HK-2 (cell line): Measurements from ENCODE around the gene ANKFN1.

Source experiments
- DNase-seq: peaks from one replicate; pipeline ENCODE4 v3.0.0-alpha.2; 2018; ENCODE audit not compliant: unreplicated experiment

Gene ANKFN1

GRCh38 chr17:56290101-56290801 lies 137.0 kb downstream of the ANKFN1 start:
- no peak for DNase-seq

- no peak for DNase-seq
Measured at GRCh38 chr17:56290802-56291118, 137.5 kb downstream of the ANKFN1 start.

- DNase-seq, result no peak
Measured at GRCh38 chr17:56291226-56291805, 138.0 kb downstream of the ANKFN1 start.

- no peak for DNase-seq
Measured at GRCh38 chr17:56292010-56292409, 138.7 kb downstream of the ANKFN1 start.

- no peak for DNase-seq
Measured at GRCh38 chr17:56292578-56292977, 139.3 kb downstream of the ANKFN1 start.

- no peak for DNase-seq
Measured at GRCh38 chr17:56297184-56297583, 143.9 kb downstream of the ANKFN1 start.

- DNase-seq, result no peak
Measured at GRCh38 chr17:56298846-56299245, 145.6 kb downstream of the ANKFN1 start.

GRCh38 chr17:56300144-56300543 lies 146.9 kb downstream of the ANKFN1 start:
- no peak for DNase-seq

- no peak for DNase-seq
Measured at GRCh38 chr17:56305007-56305406, 151.7 kb downstream of the ANKFN1 start.

- DNase-seq, result no peak
Measured at GRCh38 chr17:56309897-56310296, 156.6 kb downstream of the ANKFN1 start.

- DNase-seq, result no peak
Measured at GRCh38 chr17:56310782-56311181, 157.5 kb downstream of the ANKFN1 start.

- no peak for DNase-seq
Measured at GRCh38 chr17:56313201-56313600, 159.9 kb downstream of the ANKFN1 start.

- DNase-seq, result no peak
Measured at GRCh38 chr17:56314026-56314425, 160.8 kb downstream of the ANKFN1 start.

- DNase-seq, result no peak
Measured at GRCh38 chr17:56314984-56315602, 161.8 kb downstream of the ANKFN1 start.

- DNase-seq, result no peak
Measured at GRCh38 chr17:56316604-56317003, 163.3 kb downstream of the ANKFN1 start.

GRCh38 chr17:56317351-56318208 lies 164.3 kb downstream of the ANKFN1 start:
- no peak for DNase-seq

GRCh38 chr17:56319531-56319930 lies 166.3 kb downstream of the ANKFN1 start:
- DNase-seq, result no peak

GRCh38 chr17:56320443-56320842 lies 167.2 kb downstream of the ANKFN1 start:
- DNase-seq, result no peak

- DNase-seq, result no peak
Measured at GRCh38 chr17:56322991-56323390, 169.7 kb downstream of the ANKFN1 start.

GRCh38 chr17:56324676-56325075 lies 171.4 kb downstream of the ANKFN1 start:
- no peak for DNase-seq

GRCh38 chr17:56325313-56326000 lies 172.2 kb downstream of the ANKFN1 start:
- no peak for DNase-seq

GRCh38 chr17:56326001-56326359 lies 172.7 kb downstream of the ANKFN1 start:
- DNase-seq, result no peak
